ENCODE measurements around the gene F3. TPM values are rescaled to one million over a fixed set of nuclear protein-coding genes. Genes with fewer than 3 reads are reported as not detected.
"Not testable (repeated sequence)": the region's sequence is repeated elsewhere in the genome, so short reads cannot be mapped to it uniquely, and the experiment has no call there.

F3 gene
- total RNA-seq, 1 experiment from 2014 or later = 7.8 TPM

GRCh38 chr1:94579876-94580294 lies 38.3 kb upstream of the F3 start:
- CTCF ChIA-PET = interaction anchor here (0.9 kb wide), 1 partner anchor 14 kb away, joined by 3 read pairs; no protein-coding TSS in a partner anchor
- TF ChIP-seq FOXP1 (CRISPR knock-in tag; IDR thresholded peaks at IDR 0.05; ENCODE audit: borderline replicate concordance) (no peak), CDX4 (CRISPR knock-in tag; IDR thresholded peaks at IDR 0.05; ENCODE audit: borderline replicate concordance) (no peak), NFATC4 (CRISPR knock-in tag; IDR thresholded peaks at IDR 0.05) (no peak), CBFB (CRISPR knock-in tag; IDR thresholded peaks at IDR 0.05; ENCODE audit: low read depth) (no peak), ZNF416 (CRISPR knock-in tag; IDR thresholded peaks at IDR 0.05) (no peak)
- H3K4me1 Mint-ChIP-seq = peaks cover 7% of the 10 kb centered on the region
- H3K27me3 Mint-ChIP-seq (ENCODE audit: low read depth) = peaks cover 3% of the 10 kb centered on the region; the same call in 1 of the 2 replicates
- H3K27ac Mint-ChIP-seq = no peak overlapping the region
- peaks cover 28% of the 10 kb centered on the region for H3K36me3 Mint-ChIP-seq
- POLR2A ChIA-PET = no interaction called here
- H3K9me3 Mint-ChIP-seq = peaks cover 49% of the 10 kb centered on the region
- DNase-seq (ENCODE audit: low spot score) (peak; percentile 26), ATAC-seq (peak; percentile 88)
- no peak overlapping the region for H3K4me3 Mint-ChIP-seq

- H3K9me3 Mint-ChIP-seq = peaks cover 57% of the 10 kb centered on the region
- ATAC-seq (no peak), DNase-seq (ENCODE audit: low spot score) (no peak)
- POLR2A ChIA-PET = no interaction called here
- H3K27ac Mint-ChIP-seq = no peak overlapping the region
- H3K36me3 Mint-ChIP-seq = peaks cover 28% of the 10 kb centered on the region
- TF ChIP-seq RORB (CRISPR knock-in tag; IDR thresholded peaks at IDR 0.05) (no peak), E2F1 (CRISPR knock-in tag; IDR thresholded peaks at IDR 0.05) (no peak), HMGA2 (CRISPR knock-in tag; IDR thresholded peaks at IDR 0.05) (no peak), NR1H2 (CRISPR knock-in tag; IDR thresholded peaks at IDR 0.05) (no peak), ZNF317 (CRISPR knock-in tag; IDR thresholded peaks at IDR 0.05; ENCODE audit: borderline replicate concordance, low read depth) (no peak), RELA (CRISPR knock-in tag; IDR thresholded peaks at IDR 0.05; ENCODE audit: borderline replicate concordance) (no peak), TEAD4 (CRISPR knock-in tag; IDR thresholded peaks at IDR 0.05) (no peak), IRF2 (CRISPR knock-in tag; IDR thresholded peaks at IDR 0.05; ENCODE audit: borderline replicate concordance, low read depth) (no peak)
- peaks cover 3% of the 10 kb centered on the region; the same call in 1 of the 2 replicates for H3K27me3 Mint-ChIP-seq (ENCODE audit: low read depth)
- no peak overlapping the region for H3K4me3 Mint-ChIP-seq
- CTCF ChIA-PET = no interaction called here
- H3K4me1 Mint-ChIP-seq = peaks cover 7% of the 10 kb centered on the region
These were observed 37.3 kb upstream of the F3 start for GRCh38 chr1:94578856-94579255.

GRCh38 chr1:94573917-94574316 lies 32.4 kb upstream of the F3 start:
- H3K4me1 Mint-ChIP-seq; ATAC-seq; H3K4me3 Mint-ChIP-seq; H3K27ac Mint-ChIP-seq; H3K27me3 Mint-ChIP-seq (ENCODE audit: low read depth); POLR2A ChIA-PET; DNase-seq (ENCODE audit: low spot score); CTCF ChIA-PET: not testable (repeated sequence)
- Mint-ChIP-seq H3K36me3 (peaks cover 41% of the 10 kb centered on the region), H3K9me3 (peaks cover 61% of the 10 kb centered on the region)

GRCh38 chr1:94572780-94573179 lies 31.2 kb upstream of the F3 start:
- H3K27ac Mint-ChIP-seq = no peak overlapping the region
- CTCF ChIA-PET = no interaction called here
- peaks cover 30% of the 10 kb centered on the region for H3K36me3 Mint-ChIP-seq
- peaks cover 3% of the 10 kb centered on the region; the same call in 1 of the 2 replicates for H3K27me3 Mint-ChIP-seq (ENCODE audit: low read depth)
- TF ChIP-seq CREB1 (CRISPR knock-in tag; IDR thresholded peaks at IDR 0.05) = no peak
- no peak for TF ChIP-seq CBFB (CRISPR knock-in tag; IDR thresholded peaks at IDR 0.05; ENCODE audit: low read depth)
- TF ChIP-seq ZNF317 (CRISPR knock-in tag; IDR thresholded peaks at IDR 0.05; ENCODE audit: borderline replicate concordance, low read depth) = peak; percentile 94
- POLR2A ChIA-PET = no interaction called here
- no peaks in the 10 kb centered on the region for H3K4me1 Mint-ChIP-seq
- peaks cover 49% of the 10 kb centered on the region for H3K9me3 Mint-ChIP-seq
- H3K4me3 Mint-ChIP-seq = no peak overlapping the region
- DNase-seq (ENCODE audit: low spot score) (no peak), ATAC-seq (no peak)

GRCh38 chr1:94570965-94571364 lies 29.4 kb upstream of the F3 start:
- DNase-seq (ENCODE audit: low spot score); H3K27me3 Mint-ChIP-seq (ENCODE audit: low read depth); CTCF ChIA-PET; H3K4me3 Mint-ChIP-seq; H3K4me1 Mint-ChIP-seq; ATAC-seq; H3K27ac Mint-ChIP-seq; POLR2A ChIA-PET: not testable (repeated sequence)
- Mint-ChIP-seq H3K9me3 (peaks cover 38% of the 10 kb centered on the region), H3K36me3 (peaks cover 20% of the 10 kb centered on the region)

- H3K27me3 Mint-ChIP-seq (ENCODE audit: low read depth); H3K4me1 Mint-ChIP-seq; CTCF ChIA-PET; H3K4me3 Mint-ChIP-seq; POLR2A ChIA-PET; H3K27ac Mint-ChIP-seq; DNase-seq (ENCODE audit: low spot score); ATAC-seq: not testable (repeated sequence)
- Mint-ChIP-seq H3K36me3 (peaks cover 20% of the 10 kb centered on the region), H3K9me3 (peaks cover 31% of the 10 kb centered on the region)
These were observed 27.2 kb upstream of the F3 start for GRCh38 chr1:94568806-94569205.

- H3K4me3 Mint-ChIP-seq; H3K27ac Mint-ChIP-seq; ATAC-seq; DNase-seq (ENCODE audit: low spot score); H3K27me3 Mint-ChIP-seq (ENCODE audit: low read depth); POLR2A ChIA-PET; H3K4me1 Mint-ChIP-seq; CTCF ChIA-PET: not testable (repeated sequence)
- H3K9me3 Mint-ChIP-seq = peaks cover 26% of the 10 kb centered on the region
- peaks cover 18% of the 10 kb centered on the region for H3K36me3 Mint-ChIP-seq
These were observed 26.5 kb upstream of the F3 start for GRCh38 chr1:94567975-94568607.

- POLR2A ChIA-PET; CTCF ChIA-PET; H3K27ac Mint-ChIP-seq; H3K4me1 Mint-ChIP-seq; ATAC-seq; H3K27me3 Mint-ChIP-seq (ENCODE audit: low read depth); DNase-seq (ENCODE audit: low spot score); H3K4me3 Mint-ChIP-seq: not testable (repeated sequence)
- peaks cover 23% of the 10 kb centered on the region for H3K9me3 Mint-ChIP-seq
- peaks cover 10% of the 10 kb centered on the region for H3K36me3 Mint-ChIP-seq
These were observed 24.9 kb upstream of the F3 start for GRCh38 chr1:94566436-94566835.

Data from WTC11 (cell line).